HG03060 (cell line): Measurements from ENCODE around the gene TMEM170B.

Source experiments
- ATAC-seq: cut with Tn5 transposase; IDR thresholded peaks from one replicate; pipeline ENCODE4 v1.9.1; 2021; ENCODE audit warnings: low read depth, moderate number of reproducible peaks; ENCODE audit not compliant: unreplicated experiment

The TMEM170B gene

GRCh38 chr6:11580686-11581405 is 43.3 kb downstream of the TMEM170B start:
- no peak for ATAC-seq

- no peak for ATAC-seq
These were observed 46.7 kb downstream of the TMEM170B start for GRCh38 chr6:11584244-11584643.

GRCh38 chr6:11585426-11586016 is 48.0 kb downstream of the TMEM170B start:
- no peak for ATAC-seq

- ATAC-seq: no peak
These were observed 48.6 kb downstream of the TMEM170B start for GRCh38 chr6:11586117-11586516.

GRCh38 chr6:11586536-11586935 is 49.0 kb downstream of the TMEM170B start:
- no peak for ATAC-seq

- no peak for ATAC-seq
These were observed 51.7 kb downstream of the TMEM170B start for GRCh38 chr6:11589261-11589660.

- no peak for ATAC-seq
These were observed 54.9 kb downstream of the TMEM170B start for GRCh38 chr6:11592294-11592906.

- ATAC-seq: no peak
These were observed 55.5 kb downstream of the TMEM170B start for GRCh38 chr6:11593096-11593495.

GRCh38 chr6:11595903-11596302 is 58.4 kb downstream of the TMEM170B start:
- ATAC-seq: no peak

- ATAC-seq: no peak
These were observed 59.2 kb downstream of the TMEM170B start for GRCh38 chr6:11596640-11597237.

GRCh38 chr6:11598687-11599086 is 61.1 kb downstream of the TMEM170B start:
- no peak for ATAC-seq

- ATAC-seq: no peak
These were observed 62.7 kb downstream of the TMEM170B start for GRCh38 chr6:11600251-11600650.

GRCh38 chr6:11601776-11602605 is 64.4 kb downstream of the TMEM170B start:
- ATAC-seq: no peak

- ATAC-seq: no peak
These were observed 66.7 kb downstream of the TMEM170B start for GRCh38 chr6:11604215-11604614.

- no peak for ATAC-seq
These were observed 67.4 kb downstream of the TMEM170B start for GRCh38 chr6:11604836-11605506.

GRCh38 chr6:11605507-11605905 is 68.0 kb downstream of the TMEM170B start:
- ATAC-seq: no peak

GRCh38 chr6:11606332-11606731 is 68.8 kb downstream of the TMEM170B start:
- no peak for ATAC-seq

GRCh38 chr6:11607383-11607782 is 69.8 kb downstream of the TMEM170B start:
- no peak for ATAC-seq

GRCh38 chr6:11608600-11609323 is 71.2 kb downstream of the TMEM170B start:
- no peak for ATAC-seq
